Activated T-cell treated with anti-CD3 and anti-CD28 coated beads, Interleukin-2, amount 50 U/mL, for 4 hours (primary cell): ENCODE results near the gene NIPAL3. TPM values are rescaled to one million over a fixed set of nuclear protein-coding genes. Genes with fewer than 3 reads are reported as not detected.
A peak's percentile ranks its signal among the peaks of the same experiment; 100 is the strongest.
"Not testable (repeated sequence)": the region's sequence is repeated elsewhere in the genome, so short reads cannot be mapped to it uniquely, and the experiment has no call there.

Source experiments
- ATAC-seq, 2 donors: fragments of 200-7000 bp; cut with Tn5 transposase; one replicate each; pipeline ENCODE4 v1.10.0; 2021
- DNase-seq: peaks from one replicate; pipeline ENCODE4 v3.0.0-alpha.2; 2020
- H3K27me3 Mint-ChIP-seq: one replicate; pipeline ENCODE4 v1.8.0; 2021; ENCODE audit warnings: low read depth, mixed read lengths
- H3K36me3 Mint-ChIP-seq: one replicate; pipeline ENCODE4 v1.8.0; 2022; ENCODE audit warnings: mixed read lengths; ENCODE audit not compliant: insufficient read depth
- H3K4me1 Mint-ChIP-seq: one replicate; pipeline ENCODE4 v1.8.0; 2021; ENCODE audit warnings: low read depth, mixed read lengths
- H3K4me3 Mint-ChIP-seq: one replicate; pipeline ENCODE4 v1.8.0; 2021; ENCODE audit warnings: mild to moderate bottlenecking, moderate library complexity, mixed read lengths
- H3K9me3 Mint-ChIP-seq: one replicate; pipeline ENCODE4 v1.8.0; 2021; ENCODE audit warnings: mixed read lengths
- total RNA-seq, 3 donors: library from RNA; stranded (reverse); gene quantifications; one replicate each; pipeline ENCODE4 v1.2.1, GENCODE V29; 2021

NIPAL3 gene
- total RNA-seq, 3 donors from 2014 or later = 24.0 to 31.8 (median 26.8) TPM

- no peak for ATAC-seq
- Mint-ChIP-seq H3K9me3 (no peaks in the 10 kb centered on the region), H3K36me3 (peaks cover 5% of the 10 kb centered on the region), H3K27me3 (no peaks in the 10 kb centered on the region), H3K4me1 (peaks cover 43% of the 10 kb centered on the region), H3K4me3 (no peak overlapping the region)
- DNase-seq = no peak
Measured at GRCh38 chr1:24490101-24490781, 74.6 kb downstream of the NIPAL3 start.

DNA sequence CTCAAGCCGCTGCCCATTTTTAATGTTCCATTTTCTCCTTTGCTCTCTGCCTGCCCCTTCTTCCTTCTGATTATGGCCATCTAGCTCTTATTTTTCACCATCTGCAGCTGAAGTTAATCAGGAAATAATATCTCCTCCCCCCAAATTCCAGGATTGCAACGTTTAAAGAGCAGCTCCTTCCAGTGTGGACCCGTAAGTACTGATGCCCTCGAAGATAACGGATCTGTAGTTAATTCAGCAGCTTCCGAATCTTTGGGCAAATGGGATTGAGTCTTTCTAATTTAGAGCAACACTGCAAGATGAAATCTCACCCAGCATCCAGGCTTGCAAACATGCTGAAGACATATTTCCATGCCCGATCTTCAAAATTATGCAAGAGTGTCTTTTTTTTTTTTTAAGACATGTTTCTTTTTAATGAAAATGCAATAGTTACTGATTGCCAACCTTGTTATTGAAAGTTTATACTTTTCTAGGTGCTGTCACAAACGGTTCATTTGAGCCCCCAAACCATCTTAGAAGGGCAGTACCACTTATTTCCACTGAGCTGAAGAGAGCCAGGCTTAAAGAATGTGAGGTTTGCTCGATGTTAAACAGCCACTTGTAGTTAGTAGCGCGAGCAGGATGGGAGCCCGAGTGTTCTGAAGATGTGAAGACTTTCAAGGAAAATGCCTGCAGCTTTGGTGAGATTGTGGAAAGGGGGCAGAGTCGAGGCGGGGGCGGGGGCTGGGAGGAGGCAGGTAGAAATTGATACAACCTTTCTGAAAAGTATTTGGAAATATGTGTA lies 76.2 kb downstream of the NIPAL3 start:
- H3K4me1 Mint-ChIP-seq = peaks cover 29% of the 10 kb centered on the region
- H3K36me3 Mint-ChIP-seq = peaks cover 5% of the 10 kb centered on the region
- no peak overlapping the region for H3K4me3 Mint-ChIP-seq
- H3K27me3 Mint-ChIP-seq = no peaks in the 10 kb centered on the region
- ATAC-seq (no peak), DNase-seq (no peak)
- H3K9me3 Mint-ChIP-seq = no peaks in the 10 kb centered on the region

- H3K4me3 Mint-ChIP-seq, ATAC-seq, H3K36me3 Mint-ChIP-seq, H3K27me3 Mint-ChIP-seq, H3K9me3 Mint-ChIP-seq, DNase-seq: not testable (repeated sequence)
- peaks cover 22% of the 10 kb centered on the region for H3K4me1 Mint-ChIP-seq
Measured at GRCh38 chr1:24492935-24493334, 77.3 kb downstream of the NIPAL3 start.

DNA sequence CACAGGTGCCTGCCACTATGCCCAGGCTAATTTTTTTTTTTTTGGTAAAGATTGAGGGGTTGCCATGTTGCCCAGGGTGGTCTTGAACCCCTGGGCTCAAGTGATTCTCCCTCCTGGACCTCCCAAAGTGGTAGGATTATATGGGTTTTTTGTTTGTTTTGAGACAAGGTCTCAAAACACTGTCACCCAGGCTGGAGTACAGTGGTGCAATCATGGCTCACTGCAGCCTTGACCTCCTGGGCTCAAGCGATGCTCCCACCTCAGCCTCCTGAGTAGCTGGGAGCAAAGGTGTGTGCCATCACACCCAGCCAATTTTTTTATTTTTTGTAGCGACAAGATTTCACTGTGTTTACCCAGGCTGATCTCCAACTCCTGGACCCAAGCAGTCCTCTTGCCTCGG lies 78.2 kb downstream of the NIPAL3 start:
- DNase-seq (no peak), ATAC-seq (no peak)
- Mint-ChIP-seq H3K9me3 (no peaks in the 10 kb centered on the region), H3K4me3 (no peak overlapping the region), H3K27me3 (no peaks in the 10 kb centered on the region), H3K4me1 (peaks cover 22% of the 10 kb centered on the region), H3K36me3 (peaks cover 5% of the 10 kb centered on the region)

- no peaks in the 10 kb centered on the region for H3K36me3 Mint-ChIP-seq
- H3K27me3 Mint-ChIP-seq = peaks cover 2% of the 10 kb centered on the region
- no peaks in the 10 kb centered on the region for H3K9me3 Mint-ChIP-seq
- ATAC-seq (no peak), DNase-seq (no peak)
- no peak overlapping the region for H3K4me3 Mint-ChIP-seq
- peaks cover 40% of the 10 kb centered on the region for H3K4me1 Mint-ChIP-seq
Measured at GRCh38 chr1:24498589-24498988, 83.0 kb downstream of the NIPAL3 start.

DNA sequence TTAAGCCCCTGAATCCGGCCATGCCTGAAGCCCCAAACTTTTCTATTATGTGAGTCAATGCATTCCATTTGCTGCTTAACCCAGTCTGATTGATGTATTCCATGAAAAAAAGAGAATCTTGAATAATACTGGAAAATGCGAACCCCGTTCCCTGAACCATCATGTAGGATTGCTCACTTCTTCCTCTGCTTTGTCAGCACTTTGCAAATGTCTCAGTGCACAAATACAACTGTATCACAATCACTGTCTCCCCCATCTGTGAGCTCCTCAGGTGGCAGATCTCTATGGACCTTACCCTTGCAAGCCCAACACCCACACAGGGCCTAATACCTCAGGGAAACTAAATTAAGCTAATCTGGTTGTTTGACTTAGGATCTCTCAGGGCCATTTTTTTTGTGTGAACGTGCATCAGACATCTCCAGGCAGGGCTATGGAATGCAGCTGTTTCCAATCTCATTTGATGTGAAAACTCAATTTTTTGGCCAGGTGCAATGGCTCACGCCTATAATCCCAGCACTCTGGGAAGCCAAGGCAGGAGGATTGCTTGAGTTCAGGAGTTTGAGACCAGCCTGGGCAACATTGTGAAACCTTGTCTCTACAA lies 84.9 kb downstream of the NIPAL3 start:
- Mint-ChIP-seq H3K27me3 (peaks cover 2% of the 10 kb centered on the region), H3K9me3 (no peaks in the 10 kb centered on the region), H3K36me3 (no peaks in the 10 kb centered on the region), H3K4me1 (peaks cover 54% of the 10 kb centered on the region), H3K4me3 (no peak overlapping the region)
- no peak for ATAC-seq
- DNase-seq = no peak

DNA sequence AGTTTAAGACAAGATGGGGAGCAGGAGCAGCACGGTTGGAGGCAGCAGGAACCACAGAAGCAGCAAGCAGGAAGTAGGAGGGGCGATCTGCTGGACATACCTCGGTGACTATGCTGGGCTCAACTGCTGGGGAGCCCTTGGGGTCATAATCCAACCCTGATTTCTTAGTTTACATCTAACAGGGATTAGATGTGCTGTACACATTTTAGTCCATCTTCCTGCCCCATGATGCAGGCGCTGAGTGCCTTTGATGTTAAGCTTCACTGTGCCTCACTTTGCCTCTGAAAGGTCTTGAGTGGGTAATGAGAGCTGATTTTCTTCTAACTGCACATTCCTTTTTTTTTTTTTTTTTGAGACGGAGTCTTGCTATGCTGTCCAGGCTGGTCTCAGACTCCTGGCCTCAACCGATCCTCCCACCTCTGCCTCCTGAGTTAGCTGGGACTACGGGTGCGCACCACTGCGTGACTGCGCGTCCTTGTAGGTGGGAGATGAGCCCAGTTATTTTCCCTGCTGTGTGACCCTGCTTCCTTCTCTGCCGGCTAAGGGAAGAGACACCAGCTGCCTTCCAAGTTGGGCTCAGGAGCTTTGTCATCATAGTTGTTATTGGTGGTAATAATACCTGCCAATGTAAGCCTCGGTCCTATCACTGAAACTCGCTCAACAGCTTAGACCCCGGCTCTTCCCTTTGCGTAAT lies 85.9 kb downstream of the NIPAL3 start:
- DNase-seq = no peak
- Mint-ChIP-seq H3K36me3 (no peaks in the 10 kb centered on the region), H3K27me3 (peaks cover 2% of the 10 kb centered on the region), H3K9me3 (no peaks in the 10 kb centered on the region), H3K4me3 (peak overlapping the region; percentile 88), H3K4me1 (peaks cover 61% of the 10 kb centered on the region)
- ATAC-seq = no peak

DNA sequence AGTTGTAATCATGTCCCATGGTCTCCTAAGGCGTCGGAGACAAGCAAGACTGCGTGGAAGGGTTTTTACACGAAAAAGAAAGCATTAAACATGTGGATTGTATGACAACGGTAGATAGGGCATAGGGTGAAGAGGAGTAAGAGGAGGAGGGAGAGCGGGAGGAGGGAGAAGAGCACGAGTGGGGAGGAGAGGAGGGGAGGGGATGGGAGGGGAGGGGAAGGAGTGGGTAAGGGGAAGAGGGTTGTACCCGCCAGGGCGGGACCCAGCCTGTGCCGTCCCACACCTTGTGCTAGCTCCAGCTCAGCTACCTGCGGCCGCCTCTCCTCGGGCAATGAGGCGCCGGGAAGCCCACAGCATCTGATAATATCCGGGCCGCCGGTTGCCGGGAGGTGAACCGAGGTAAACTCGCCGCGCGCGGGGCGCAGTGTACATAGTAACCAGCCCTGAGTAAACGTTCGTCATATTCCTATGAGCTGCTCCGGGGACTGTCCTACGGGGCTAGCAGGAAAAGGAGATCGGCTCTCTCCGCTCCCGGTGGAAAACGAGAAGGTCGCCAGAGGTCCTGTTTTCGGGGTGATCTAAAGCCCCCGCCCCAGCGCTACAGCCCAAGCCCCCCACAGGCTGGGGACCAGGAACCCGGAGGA lies 86.6 kb downstream of the NIPAL3 start:
- ATAC-seq (peak; percentile 61 to 67), DNase-seq (peak; percentile 72)
- peaks cover 67% of the 10 kb centered on the region for H3K4me1 Mint-ChIP-seq
- H3K9me3 Mint-ChIP-seq = no peaks in the 10 kb centered on the region
- H3K4me3 Mint-ChIP-seq = peak overlapping the region; percentile 88
- no peaks in the 10 kb centered on the region for H3K36me3 Mint-ChIP-seq
- H3K27me3 Mint-ChIP-seq = peaks cover 2% of the 10 kb centered on the region

GRCh38 chr1:24502709-24503058 lies 87.1 kb downstream of the NIPAL3 start, which contains the start of gene RCAN3:
TSS of gene RCAN3 (plus strand) at chr1:24502836. CDS start at chr1:24514373, 11,537 bp downstream.
- peak within 1 kb of the TSS; percentile 98 for H3K4me3 Mint-ChIP-seq
- peaks cover 2% of the 10 kb centered on the region for H3K27me3 Mint-ChIP-seq
- DNase-seq (peak; percentile 84), ATAC-seq (peak; percentile 87)
- H3K36me3 Mint-ChIP-seq = no peaks in the 10 kb centered on the region
- no peaks in the 10 kb centered on the region for H3K9me3 Mint-ChIP-seq
- H3K4me1 Mint-ChIP-seq = peaks cover 70% of the 10 kb centered on the region

GRCh38 chr1:24503059-24503751 lies 87.6 kb downstream of the NIPAL3 start:
- Mint-ChIP-seq H3K9me3 (no peaks in the 10 kb centered on the region), H3K4me3 (peak overlapping the region; percentile 98), H3K4me1 (peaks cover 73% of the 10 kb centered on the region), H3K36me3 (peaks cover under 1% of the 10 kb centered on the region), H3K27me3 (peaks cover 2% of the 10 kb centered on the region)
- DNase-seq (no peak), ATAC-seq (no peak)

DNA sequence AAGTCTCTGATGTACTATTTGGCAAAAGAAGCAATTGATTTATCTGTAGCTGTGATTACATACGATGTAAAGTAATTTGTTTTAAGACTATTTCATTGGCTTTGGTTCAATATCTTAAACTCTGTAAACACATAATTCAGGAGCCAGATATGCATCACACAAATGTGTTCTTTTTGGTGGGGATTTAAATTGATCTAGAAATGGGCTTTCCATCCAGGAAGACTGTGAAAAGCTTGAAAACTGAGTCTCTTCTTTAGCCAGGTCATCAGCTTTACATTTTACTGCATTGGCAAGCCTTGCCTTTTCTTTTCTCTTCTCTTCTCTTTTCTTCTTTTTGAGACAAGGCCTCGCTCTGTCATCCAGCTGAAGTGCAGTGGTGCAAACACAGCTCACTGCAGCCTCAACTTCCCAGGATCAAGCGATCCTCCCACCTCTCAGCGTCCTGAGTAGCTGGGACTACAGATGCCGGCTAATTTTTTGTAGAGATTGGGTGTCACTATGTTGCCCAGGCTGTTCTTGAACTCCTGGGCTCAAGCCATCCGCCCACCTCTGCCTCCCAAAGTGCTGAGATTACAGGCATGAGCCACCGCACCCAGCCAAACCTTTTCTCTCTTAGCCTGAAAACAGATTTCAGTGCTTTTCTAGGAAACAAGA lies 88.4 kb downstream of the NIPAL3 start:
- Mint-ChIP-seq H3K4me3 (peak overlapping the region; percentile 98), H3K36me3 (peaks cover 2% of the 10 kb centered on the region), H3K4me1 (peaks cover 73% of the 10 kb centered on the region), H3K27me3 (peaks cover 2% of the 10 kb centered on the region), H3K9me3 (no peaks in the 10 kb centered on the region)
- ATAC-seq (no peak), DNase-seq (no peak)

- Mint-ChIP-seq H3K4me3 (peak overlapping the region; percentile 98), H3K9me3 (no peaks in the 10 kb centered on the region), H3K36me3 (peaks cover 7% of the 10 kb centered on the region), H3K4me1 (peaks cover 73% of the 10 kb centered on the region), H3K27me3 (peaks cover 2% of the 10 kb centered on the region)
- ATAC-seq = no peak
- DNase-seq = no peak
Measured at GRCh38 chr1:24504560-24504959, 89.0 kb downstream of the NIPAL3 start.

- H3K4me1 Mint-ChIP-seq = peaks cover 76% of the 10 kb centered on the region
- H3K27me3 Mint-ChIP-seq = peaks cover 2% of the 10 kb centered on the region
- peak overlapping the region; percentile 66 for H3K4me3 Mint-ChIP-seq
- ATAC-seq (no peak), DNase-seq (no peak)
- peaks cover 15% of the 10 kb centered on the region for H3K36me3 Mint-ChIP-seq
- H3K9me3 Mint-ChIP-seq = no peaks in the 10 kb centered on the region
Measured at GRCh38 chr1:24505816-24506215, 90.2 kb downstream of the NIPAL3 start.
